Hematopoietic multipotent progenitor cell treated with erythropoietin and hydrocortisone succinate and interleukin-3 and kit ligand, for 8 days (in vitro differentiated cells): ENCODE measurements around the gene TMED1.
A peak's percentile ranks its signal among the peaks of the same experiment; 100 is the strongest.

Source experiments
- DNase-seq: peaks from one replicate; pipeline ENCODE4 v3.0.0-alpha.2; 2015

TMED1 gene

GRCh38 chr19:10808937-10809649 lies 26.9 kb downstream of the TMED1 start:
- peak; percentile 93 for DNase-seq

- no peak for DNase-seq
Measured at GRCh38 chr19:10805758-10806247, 30.2 kb downstream of the TMED1 start.

GRCh38 chr19:10805065-10805757 lies 30.8 kb downstream of the TMED1 start:
- DNase-seq: no peak

GRCh38 chr19:10803252-10803651 lies 32.8 kb downstream of the TMED1 start:
- no peak for DNase-seq

- no peak for DNase-seq
Measured at GRCh38 chr19:10802479-10802878, 33.5 kb downstream of the TMED1 start.

GRCh38 chr19:10800488-10800887 lies 35.5 kb downstream of the TMED1 start:
- no peak for DNase-seq

- no peak for DNase-seq
Measured at GRCh38 chr19:10797541-10798256, 38.3 kb downstream of the TMED1 start.

GRCh38 chr19:10797078-10797477 lies 38.9 kb downstream of the TMED1 start:
- DNase-seq: no peak

GRCh38 chr19:10796653-10797052 lies 39.4 kb downstream of the TMED1 start:
- DNase-seq: no peak

- DNase-seq: no peak
Measured at GRCh38 chr19:10789866-10790265, 46.1 kb downstream of the TMED1 start.

- no peak for DNase-seq
Measured at GRCh38 chr19:10788146-10788545, 47.9 kb downstream of the TMED1 start.

GRCh38 chr19:10784257-10784656 lies 51.8 kb downstream of the TMED1 start:
- no peak for DNase-seq

GRCh38 chr19:10782795-10783194 lies 53.2 kb downstream of the TMED1 start:
- no peak for DNase-seq
